ENCODE results near the gene LRPPRC.
A peak's percentile ranks its signal among the peaks of the same experiment; 100 is the strongest.

DNA sequence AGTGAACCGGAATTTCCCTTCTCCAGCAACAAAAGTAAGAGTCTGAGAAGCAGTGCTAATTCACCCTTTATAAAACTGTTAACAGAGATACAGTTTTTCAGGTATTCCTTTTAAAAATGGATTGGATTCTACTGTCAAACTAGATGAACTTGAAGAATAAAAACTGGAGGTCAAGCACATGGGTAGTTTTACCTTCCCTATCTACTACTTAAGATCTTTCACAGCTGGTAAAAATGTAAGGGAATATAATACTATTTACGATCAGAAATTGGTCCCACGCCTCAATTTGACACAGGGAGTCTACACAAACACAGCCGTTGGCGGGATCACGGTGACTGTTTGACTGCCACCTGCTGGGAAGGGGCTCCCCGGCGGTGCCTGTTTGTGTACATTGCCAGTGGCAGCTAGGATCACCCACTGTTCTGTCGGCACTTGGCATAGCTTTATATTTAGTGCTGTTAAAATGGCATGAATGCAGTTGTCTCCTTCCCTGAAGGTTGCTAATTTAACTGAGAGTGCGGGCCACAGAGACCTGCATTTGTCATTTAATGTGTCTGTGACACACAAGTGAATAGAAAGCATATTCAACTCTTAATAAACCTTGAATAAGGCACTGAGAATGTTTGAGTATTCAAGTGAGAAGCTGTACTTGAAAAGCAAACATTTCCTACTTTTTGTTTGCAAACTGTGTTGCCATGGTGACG, 97.5 kb downstream of the LRPPRC start:
- TF ChIP-seq, protein P1, sequence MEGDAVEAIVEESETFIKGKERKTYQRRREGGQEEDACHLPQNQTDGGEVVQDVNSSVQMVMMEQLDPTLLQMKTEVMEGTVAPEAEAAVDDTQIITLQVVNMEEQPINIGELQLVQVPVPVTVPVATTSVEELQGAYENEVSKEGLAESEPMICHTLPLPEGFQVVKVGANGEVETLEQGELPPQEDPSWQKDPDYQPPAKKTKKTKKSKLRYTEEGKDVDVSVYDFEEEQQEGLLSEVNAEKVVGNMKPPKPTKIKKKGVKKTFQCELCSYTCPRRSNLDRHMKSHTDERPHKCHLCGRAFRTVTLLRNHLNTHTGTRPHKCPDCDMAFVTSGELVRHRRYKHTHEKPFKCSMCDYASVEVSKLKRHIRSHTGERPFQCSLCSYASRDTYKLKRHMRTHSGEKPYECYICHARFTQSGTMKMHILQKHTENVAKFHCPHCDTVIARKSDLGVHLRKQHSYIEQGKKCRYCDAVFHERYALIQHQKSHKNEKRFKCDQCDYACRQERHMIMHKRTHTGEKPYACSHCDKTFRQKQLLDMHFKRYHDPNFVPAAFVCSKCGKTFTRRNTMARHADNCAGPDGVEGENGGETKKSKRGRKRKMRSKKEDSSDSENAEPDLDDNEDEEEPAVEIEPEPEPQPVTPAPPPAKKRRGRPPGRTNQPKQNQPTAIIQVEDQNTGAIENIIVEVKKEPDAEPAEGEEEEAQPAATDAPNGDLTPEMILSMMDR (conservative IDR thresholded peaks at IDR 0.05; ENCODE audit: low read depth in 2 of 2) = peak in 1 of 2 experiments; percentile 27; a peak in 2 of 4 replicates
- no peak for TF ChIP-seq POLR2AphosphoS5 (IDR thresholded peaks at IDR 0.05; ENCODE audit: low read depth)
- TF ChIP-seq EZH2 (IDR thresholded peaks at IDR 0.05; ENCODE audit: low read depth, unreplicated experiment) = no peak
- no peak for TF ChIP-seq EZH2phosphoT487 (IDR thresholded peaks at IDR 0.05; ENCODE audit: unreplicated experiment)
- TF ChIP-seq REST (IDR thresholded peaks at IDR 0.05; ENCODE audit: unreplicated experiment) = no peak
- no peak for TF ChIP-seq NANOG (IDR thresholded peaks at IDR 0.05; ENCODE audit: borderline replicate concordance)
- TF ChIP-seq, protein P2, sequence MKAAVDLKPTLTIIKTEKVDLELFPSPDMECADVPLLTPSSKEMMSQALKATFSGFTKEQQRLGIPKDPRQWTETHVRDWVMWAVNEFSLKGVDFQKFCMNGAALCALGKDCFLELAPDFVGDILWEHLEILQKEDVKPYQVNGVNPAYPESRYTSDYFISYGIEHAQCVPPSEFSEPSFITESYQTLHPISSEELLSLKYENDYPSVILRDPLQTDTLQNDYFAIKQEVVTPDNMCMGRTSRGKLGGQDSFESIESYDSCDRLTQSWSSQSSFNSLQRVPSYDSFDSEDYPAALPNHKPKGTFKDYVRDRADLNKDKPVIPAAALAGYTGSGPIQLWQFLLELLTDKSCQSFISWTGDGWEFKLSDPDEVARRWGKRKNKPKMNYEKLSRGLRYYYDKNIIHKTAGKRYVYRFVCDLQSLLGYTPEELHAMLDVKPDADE (IDR thresholded peaks at IDR 0.05) = no peak
- TF ChIP-seq, protein P3, sequence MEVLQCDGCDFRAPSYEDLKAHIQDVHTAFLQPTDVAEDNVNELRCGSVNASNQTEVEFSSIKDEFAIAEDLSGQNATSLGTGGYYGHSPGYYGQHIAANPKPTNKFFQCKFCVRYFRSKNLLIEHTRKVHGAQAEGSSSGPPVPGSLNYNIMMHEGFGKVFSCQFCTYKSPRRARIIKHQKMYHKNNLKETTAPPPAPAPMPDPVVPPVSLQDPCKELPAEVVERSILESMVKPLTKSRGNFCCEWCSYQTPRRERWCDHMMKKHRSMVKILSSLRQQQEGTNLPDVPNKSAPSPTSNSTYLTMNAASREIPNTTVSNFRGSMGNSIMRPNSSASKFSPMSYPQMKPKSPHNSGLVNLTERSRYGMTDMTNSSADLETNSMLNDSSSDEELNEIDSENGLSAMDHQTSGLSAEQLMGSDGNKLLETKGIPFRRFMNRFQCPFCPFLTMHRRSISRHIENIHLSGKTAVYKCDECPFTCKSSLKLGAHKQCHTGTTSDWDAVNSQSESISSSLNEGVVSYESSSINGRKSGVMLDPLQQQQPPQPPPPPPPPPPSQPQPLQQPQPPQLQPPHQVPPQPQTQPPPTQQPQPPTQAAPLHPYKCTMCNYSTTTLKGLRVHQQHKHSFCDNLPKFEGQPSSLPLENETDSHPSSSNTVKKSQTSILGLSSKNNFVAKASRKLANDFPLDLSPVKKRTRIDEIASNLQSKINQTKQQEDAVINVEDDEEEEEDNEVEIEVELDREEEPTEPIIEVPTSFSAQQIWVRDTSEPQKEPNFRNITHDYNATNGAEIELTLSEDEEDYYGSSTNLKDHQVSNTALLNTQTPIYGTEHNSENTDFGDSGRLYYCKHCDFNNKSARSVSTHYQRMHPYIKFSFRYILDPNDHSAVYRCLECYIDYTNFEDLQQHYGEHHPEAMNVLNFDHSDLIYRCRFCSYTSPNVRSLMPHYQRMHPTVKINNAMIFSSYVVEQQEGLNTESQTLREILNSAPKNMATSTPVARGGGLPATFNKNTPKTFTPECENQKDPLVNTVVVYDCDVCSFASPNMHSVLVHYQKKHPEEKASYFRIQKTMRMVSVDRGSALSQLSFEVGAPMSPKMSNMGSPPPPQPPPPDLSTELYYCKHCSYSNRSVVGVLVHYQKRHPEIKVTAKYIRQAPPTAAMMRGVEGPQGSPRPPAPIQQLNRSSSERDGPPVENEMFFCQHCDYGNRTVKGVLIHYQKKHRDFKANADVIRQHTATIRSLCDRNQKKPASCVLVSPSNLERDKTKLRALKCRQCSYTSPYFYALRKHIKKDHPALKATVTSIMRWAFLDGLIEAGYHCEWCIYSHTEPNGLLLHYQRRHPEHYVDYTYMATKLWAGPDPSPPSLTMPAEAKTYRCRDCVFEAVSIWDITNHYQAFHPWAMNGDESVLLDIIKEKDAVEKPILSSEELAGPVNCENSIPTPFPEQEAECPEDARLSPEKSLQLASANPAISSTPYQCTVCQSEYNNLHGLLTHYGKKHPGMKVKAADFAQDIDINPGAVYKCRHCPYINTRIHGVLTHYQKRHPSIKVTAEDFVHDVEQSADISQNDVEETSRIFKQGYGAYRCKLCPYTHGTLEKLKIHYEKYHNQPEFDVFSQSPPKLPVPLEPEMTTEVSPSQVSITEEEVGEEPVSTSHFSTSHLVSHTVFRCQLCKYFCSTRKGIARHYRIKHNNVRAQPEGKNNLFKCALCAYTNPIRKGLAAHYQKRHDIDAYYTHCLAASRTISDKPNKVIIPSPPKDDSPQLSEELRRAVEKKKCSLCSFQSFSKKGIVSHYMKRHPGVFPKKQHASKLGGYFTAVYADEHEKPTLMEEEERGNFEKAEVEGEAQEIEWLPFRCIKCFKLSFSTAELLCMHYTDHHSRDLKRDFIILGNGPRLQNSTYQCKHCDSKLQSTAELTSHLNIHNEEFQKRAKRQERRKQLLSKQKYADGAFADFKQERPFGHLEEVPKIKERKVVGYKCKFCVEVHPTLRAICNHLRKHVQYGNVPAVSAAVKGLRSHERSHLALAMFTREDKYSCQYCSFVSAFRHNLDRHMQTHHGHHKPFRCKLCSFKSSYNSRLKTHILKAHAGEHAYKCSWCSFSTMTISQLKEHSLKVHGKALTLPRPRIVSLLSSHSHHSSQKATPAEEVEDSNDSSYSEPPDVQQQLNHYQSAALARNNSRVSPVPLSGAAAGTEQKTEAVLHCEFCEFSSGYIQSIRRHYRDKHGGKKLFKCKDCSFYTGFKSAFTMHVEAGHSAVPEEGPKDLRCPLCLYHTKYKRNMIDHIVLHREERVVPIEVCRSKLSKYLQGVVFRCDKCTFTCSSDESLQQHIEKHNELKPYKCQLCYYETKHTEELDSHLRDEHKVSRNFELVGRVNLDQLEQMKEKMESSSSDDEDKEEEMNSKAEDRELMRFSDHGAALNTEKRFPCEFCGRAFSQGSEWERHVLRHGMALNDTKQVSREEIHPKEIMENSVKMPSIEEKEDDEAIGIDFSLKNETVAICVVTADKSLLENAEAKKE (CRISPR knock-in tag; IDR thresholded peaks at IDR 0.05) = no peak
- no peak for TF ChIP-seq CREB1 (CRISPR knock-in tag; IDR thresholded peaks at IDR 0.05; ENCODE audit: low read depth)
- TF ChIP-seq ZNF114 (CRISPR knock-in tag; IDR thresholded peaks at IDR 0.05) = no peak
- no peak for TF ChIP-seq STAT1 (IDR thresholded peaks at IDR 0.05; ENCODE audit: unreplicated experiment)
- no peak for TF ChIP-seq ZNF331 (CRISPR knock-in tag; IDR thresholded peaks at IDR 0.05; ENCODE audit: low read depth)
- TF ChIP-seq JUNB (IDR thresholded peaks at IDR 0.05; ENCODE audit: unreplicated experiment) = no peak
